B cell (primary cell): ENCODE data around the gene PCBP2. TPM values are rescaled to one million over a fixed set of nuclear protein-coding genes. Genes with fewer than 3 reads are reported as not detected.

Source experiments
- ATAC-seq: fragments of 200-7000 bp; cut with Tn5 transposase; one replicate; pipeline ENCODE4 v1.10.0; 2021; ENCODE audit warnings: low read depth, mild to moderate bottlenecking, moderate number of reproducible peaks, moderate library complexity
- CTCF ChIA-PET: fragments of 350-600 bp; sonication (Branson Sonifier 250); formaldehyde crosslinking; loops from one replicate; lab custom pipeline; 2021; ENCODE audit warnings: antibody characterized with exemption, inconsistent platforms; lab: Charles Lee
- POLR2A ChIA-PET: fragments of 350-600 bp; sonication (Branson Sonifier 250); formaldehyde crosslinking; loops from one replicate; lab custom pipeline; 2021; ENCODE audit warnings: antibody characterized with exemption; lab: Charles Lee
- DNase-seq: peaks from one replicate; pipeline ENCODE4 v3.0.0; 2013
- H2AFZ ChIP-seq: 2 replicates; pipeline ENCODE4 v1.6.1; 2012; ENCODE audit warnings: mild to moderate bottlenecking, low read depth, low read length; ENCODE audit not compliant: insufficient read depth, poor library complexity, severe bottlenecking
- H3K27ac ChIP-seq, 2 donors: 1 replicate in 1 of 2; 2 replicates in 1 of 2; pipeline ENCODE4 v1.5.1; 2012 to 2013; ENCODE audit warnings: low read length in 2 of 2, mild to moderate bottlenecking in 2 of 2, moderate library complexity in 1 of 2
- H3K27me3 ChIP-seq, 4 experiments: fragments of 200-600 bp in 1 of 4; sonication (generic) in 1 of 4; replicated peaks in 1 of 4; 1 replicate in 2 of 4; 2 replicates in 2 of 4; pipeline versions ENCODE4 v1.6.1 to v1.7.0; 2013 to 2016; ENCODE audit warnings: low read length in 3 of 4, mild to moderate bottlenecking in 2 of 4, mixed read lengths in 1 of 4, moderate library complexity in 1 of 4; ENCODE audit not compliant: insufficient read depth in 4 of 4, control insufficient read depth in 3 of 4; ENCODE audit errors: control extremely low read depth in 1 of 4
- H3K36me3 ChIP-seq, 2 experiments: replicated peaks in 1 of 2; 1 replicate in 1 of 2; 2 replicates in 1 of 2; pipeline versions ENCODE4 v1.6.1 to v1.7.1; 2013; ENCODE audit warnings: low read length in 1 of 2; ENCODE audit not compliant: insufficient read depth in 2 of 2, control insufficient read depth in 1 of 2; ENCODE audit errors: control extremely low read depth in 1 of 2, extremely low read depth in 1 of 2
- H3K4me1 ChIP-seq, 2 donors: fragments of 200-600 bp in 1 of 2; sonication (generic) in 1 of 2; 1 replicate in 1 of 2; 2 replicates in 1 of 2; pipeline versions ENCODE4 v1.5.1 to v1.6.1; 2013 to 2017; ENCODE audit warnings: low read length in 2 of 2; ENCODE audit not compliant: control insufficient read depth in 2 of 2, insufficient read depth in 2 of 2
- H3K4me2 ChIP-seq: replicated peaks from 2 replicates; pipeline ENCODE3; 2012; ENCODE audit warnings: mild to moderate bottlenecking, low read depth, low read length; ENCODE audit not compliant: poor library complexity, severe bottlenecking
- H3K4me3 ChIP-seq, 5 experiments: fragments of 200-600 bp in 1 of 5; sonication (generic) in 1 of 5; 1 replicate in 3 of 5; 2 replicates in 2 of 5; pipeline versions ENCODE4 v1.5.1 to v1.7.0; 2011 to 2016; ENCODE audit warnings: low read length in 4 of 5, mild to moderate bottlenecking in 4 of 5, low read depth in 2 of 5, control low read depth in 1 of 5, moderate library complexity in 1 of 5; ENCODE audit not compliant: insufficient read depth in 1 of 5; ENCODE audit errors: control extremely low read depth in 1 of 5, extremely low read depth in 1 of 5
- H3K79me2 ChIP-seq: fragments of 200-600 bp; sonication (generic); one replicate; pipeline ENCODE4 v1.6.0; 2016; ENCODE audit warnings: low read length; ENCODE audit not compliant: control insufficient read depth, insufficient read depth
- H3K9ac ChIP-seq: fragments of 200-600 bp; sonication (generic); 2 replicates; pipeline ENCODE4 v1.6.1; 2017; ENCODE audit warnings: mild to moderate bottlenecking, low read length, moderate library complexity
- H3K9me3 ChIP-seq, 3 donors: one replicate each; pipeline versions ENCODE4 v1.6.1 to v1.7.1; 2013; ENCODE audit warnings: low read length in 2 of 3; ENCODE audit not compliant: control insufficient read depth in 2 of 3, insufficient read depth in 1 of 3; ENCODE audit errors: control extremely low read depth in 1 of 3
- H4K20me1 ChIP-seq: 2 replicates; pipeline ENCODE4 v1.6.0; 2012; ENCODE audit warnings: mild to moderate bottlenecking, low read length; ENCODE audit not compliant: insufficient read depth, control insufficient read depth, poor library complexity, severe bottlenecking
- H3K27ac Mint-ChIP-seq: one replicate; pipeline ENCODE4 v1.8.0; 2021; ENCODE audit warnings: mixed read lengths
- H3K27me3 Mint-ChIP-seq: one replicate; pipeline ENCODE4 v1.8.0; 2021; ENCODE audit warnings: mixed read lengths
- H3K4me1 Mint-ChIP-seq: one replicate; pipeline ENCODE4 v1.8.0; 2021; ENCODE audit warnings: mixed read lengths
- H3K4me3 Mint-ChIP-seq: one replicate; pipeline ENCODE4 v1.8.0; 2021; ENCODE audit warnings: mixed read lengths
- H3K9me3 Mint-ChIP-seq: one replicate; pipeline ENCODE4 v1.8.0; 2022; ENCODE audit warnings: mixed read lengths; ENCODE audit not compliant: insufficient read depth
- EZH2 ChIP-seq: IDR thresholded peaks from 2 replicates; pipeline ENCODE4 v1.6.1; 2012; ENCODE audit warnings: borderline replicate concordance, low read depth, mild to moderate bottlenecking, moderate library complexity, low read length; ENCODE audit not compliant: insufficient read depth, poor library complexity, severe bottlenecking
- WGBS: methylation state at CpG from one replicate; pipeline ENCODE4 v1.1.5; 2013; ENCODE audit warnings: missing lambda C conversion rate; ENCODE audit not compliant: insufficient coverage; 5-methylcytosine and 5-hydroxymethylcytosine counted together
- intact Hi-C: fragments of 100-400 bp; cut with micrococcal nuclease; formaldehyde crosslinking; loops from one replicate; pipeline ENCODE4 v1.10.0; 2022
- polyA plus RNA-seq: library from polyadenylated mRNA; depleted of rRNA; stranded (reverse); fragments of >200 nt; gene quantifications from 2 replicates; pipeline ENCODE4 v1.2.3, GENCODE V29; 2012
- total RNA-seq, 2 donors: library from RNA; stranded (reverse); fragments of 120-200 nt in 1 of 2; gene quantifications; 1 replicate in 1 of 2; 2 replicates in 1 of 2; pipeline versions ENCODE4 v1.2.3 to v1.2.4, GENCODE V29; 2013 to 2022
- TF ChIP-seq, protein P1 (sequence below): fragments of 200-600 bp; IDR thresholded peaks from one replicate; pipeline ENCODE4 v1.8.0; 2022; ENCODE audit warnings: antibody characterized with exemption, mild to moderate bottlenecking

Gene PCBP2
- total and polyA plus RNA-seq, 2 donors (not counting 1 experiment from before 2014, with no cell fraction given) = 492 to 944 TPM

DNA sequence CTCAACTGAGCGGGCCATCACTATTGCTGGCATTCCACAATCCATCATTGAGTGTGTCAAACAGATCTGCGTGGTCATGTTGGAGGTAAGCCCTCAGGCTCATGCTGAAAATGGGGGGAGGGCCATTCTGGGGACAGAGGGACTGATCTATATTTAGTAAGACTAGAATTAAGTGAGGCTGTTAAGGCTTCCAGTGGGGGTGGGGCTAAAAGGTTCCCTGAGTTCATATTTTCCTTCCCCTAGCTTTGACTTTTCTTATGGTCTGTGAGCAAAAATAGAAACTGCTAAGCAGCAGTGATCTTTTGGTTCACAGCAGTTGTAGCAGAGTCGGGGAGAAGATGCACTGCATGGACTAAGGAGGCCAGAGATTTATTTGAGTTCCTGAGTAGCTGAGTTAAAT is 9.2 kb downstream of the PCBP2 start:
- Mint-ChIP-seq H3K4me3 (no peak overlapping the region), H3K4me1 (peaks cover 8% of the 10 kb centered on the region), H3K27ac (no peak overlapping the region), H3K9me3 (no peaks in the 10 kb centered on the region), H3K27me3 (no peaks in the 10 kb centered on the region)
- ChIA-PET POLR2A (no interaction called here), CTCF (no interaction called here)
- H3K27me3 ChIP-seq = no peaks in the 10 kb centered on the region
- H3K4me1 ChIP-seq = no peaks in the 10 kb centered on the region
- H3K9me3 ChIP-seq = no peaks in the 10 kb centered on the region
- intact Hi-C loops = no loop called here
- ATAC-seq (no peak), DNase-seq (no peak)
- no peak overlapping the region for H3K9ac ChIP-seq
- H4K20me1 ChIP-seq = peaks cover 99% of the 10 kb centered on the region
- H3K79me2 ChIP-seq = peaks cover 98% of the 10 kb centered on the region
- no peak overlapping the region for H3K4me3 ChIP-seq
- H3K27ac ChIP-seq = no peak overlapping the region
- H2AFZ ChIP-seq = no peak overlapping the region
- peaks cover 7 to 97% of the 10 kb centered on the region in 2 experiments for H3K36me3 ChIP-seq
- TF ChIP-seq, protein P1, sequence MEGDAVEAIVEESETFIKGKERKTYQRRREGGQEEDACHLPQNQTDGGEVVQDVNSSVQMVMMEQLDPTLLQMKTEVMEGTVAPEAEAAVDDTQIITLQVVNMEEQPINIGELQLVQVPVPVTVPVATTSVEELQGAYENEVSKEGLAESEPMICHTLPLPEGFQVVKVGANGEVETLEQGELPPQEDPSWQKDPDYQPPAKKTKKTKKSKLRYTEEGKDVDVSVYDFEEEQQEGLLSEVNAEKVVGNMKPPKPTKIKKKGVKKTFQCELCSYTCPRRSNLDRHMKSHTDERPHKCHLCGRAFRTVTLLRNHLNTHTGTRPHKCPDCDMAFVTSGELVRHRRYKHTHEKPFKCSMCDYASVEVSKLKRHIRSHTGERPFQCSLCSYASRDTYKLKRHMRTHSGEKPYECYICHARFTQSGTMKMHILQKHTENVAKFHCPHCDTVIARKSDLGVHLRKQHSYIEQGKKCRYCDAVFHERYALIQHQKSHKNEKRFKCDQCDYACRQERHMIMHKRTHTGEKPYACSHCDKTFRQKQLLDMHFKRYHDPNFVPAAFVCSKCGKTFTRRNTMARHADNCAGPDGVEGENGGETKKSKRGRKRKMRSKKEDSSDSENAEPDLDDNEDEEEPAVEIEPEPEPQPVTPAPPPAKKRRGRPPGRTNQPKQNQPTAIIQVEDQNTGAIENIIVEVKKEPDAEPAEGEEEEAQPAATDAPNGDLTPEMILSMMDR = no peak
- no peak for TF ChIP-seq EZH2
- WGBS = 86% methylated on average over 2 of the region's 3 CpGs
- H3K4me2 ChIP-seq = no peak overlapping the region

DNA sequence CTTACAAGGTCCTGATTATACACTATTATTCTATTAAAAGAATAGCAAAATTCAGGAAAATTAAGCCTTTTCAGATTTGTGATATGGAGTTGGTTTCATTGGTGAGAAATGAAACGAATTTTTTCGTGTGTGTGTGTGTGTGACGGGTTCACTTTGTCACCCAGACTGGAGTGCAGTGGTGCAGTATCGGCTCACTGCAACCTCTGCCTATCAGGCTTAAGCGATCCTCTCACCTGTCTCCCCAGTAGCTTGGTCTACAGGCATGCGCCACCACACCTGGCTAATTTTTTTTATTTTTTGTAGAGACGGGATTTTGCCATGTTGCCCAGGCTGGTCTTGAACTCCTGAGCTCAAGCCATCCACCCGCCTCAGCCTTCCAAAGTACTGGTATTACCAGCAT is 9.7 kb downstream of the PCBP2 start:
- TF ChIP-seq, protein P1 = no peak
- no peak for TF ChIP-seq EZH2

More for the DNA sequence above, 9.7 kb downstream of the PCBP2 start:
- no peak overlapping the region for H3K4me3 ChIP-seq
- no peak overlapping the region for H3K4me2 ChIP-seq
- no peak for ATAC-seq
- H3K9me3 ChIP-seq = no peaks in the 10 kb centered on the region
- peaks cover 4 to 98% of the 10 kb centered on the region in 2 experiments for H3K36me3 ChIP-seq
- WGBS = 94% methylated on average over 7 of the region's 8 CpGs
- peaks cover 99% of the 10 kb centered on the region for H4K20me1 ChIP-seq
- H3K27ac Mint-ChIP-seq = no peak overlapping the region
- no peak overlapping the region for H2AFZ ChIP-seq
- peaks cover 8% of the 10 kb centered on the region for H3K4me1 Mint-ChIP-seq
- H3K27me3 Mint-ChIP-seq = no peaks in the 10 kb centered on the region
- no peak overlapping the region for H3K4me3 Mint-ChIP-seq
- H3K4me1 ChIP-seq = no peaks in the 10 kb centered on the region
- ChIA-PET CTCF (no interaction called here), POLR2A (no interaction called here)
- no peak overlapping the region for H3K9ac ChIP-seq
- no peak overlapping the region for H3K27ac ChIP-seq
- H3K27me3 ChIP-seq = no peaks in the 10 kb centered on the region
- H3K9me3 Mint-ChIP-seq = no peaks in the 10 kb centered on the region
- peaks cover 98% of the 10 kb centered on the region for H3K79me2 ChIP-seq
- intact Hi-C loops = no loop called here
- DNase-seq = no peak
